CD14-positive monocyte (primary cell): ENCODE data around the gene CAMK1G. TPM values are rescaled to one million over a fixed set of nuclear protein-coding genes. Genes with fewer than 3 reads are reported as not detected.

Experiments used
- DNase-seq, 3 donors: peaks; one replicate each; pipeline ENCODE4 v3.0.0-alpha.2; 2011 to 2022
- H2AFZ ChIP-seq: 2 replicates; pipeline ENCODE4 v1.6.0; 2012; ENCODE audit warnings: mild to moderate bottlenecking, low read depth, low read length, inconsistent platforms; ENCODE audit not compliant: insufficient read depth, poor library complexity, severe bottlenecking
- H3K27ac ChIP-seq, 2 donors: 1 replicate in 1 of 2; 2 replicates in 1 of 2; pipeline ENCODE4 v1.5.1; 2012 to 2013; ENCODE audit warnings: low read length in 2 of 2, control low read depth in 1 of 2, inconsistent platforms in 1 of 2, low read depth in 1 of 2, mild to moderate bottlenecking in 1 of 2
- H3K27me3 ChIP-seq, 2 donors: one replicate each; pipeline versions ENCODE4 v1.6.0 to v1.6.1; 2011 to 2013; ENCODE audit warnings: low read length in 2 of 2; ENCODE audit not compliant: control insufficient read depth in 2 of 2, insufficient read depth in 2 of 2
- H3K36me3 ChIP-seq, 2 donors: replicated peaks in 1 of 2; 1 replicate in 1 of 2; 2 replicates in 1 of 2; pipeline versions ENCODE4 v1.5.1 to v1.6.1; 2012 to 2013; ENCODE audit warnings: low read length in 2 of 2, control low read depth in 1 of 2, inconsistent platforms in 1 of 2, mild to moderate bottlenecking in 1 of 2; ENCODE audit not compliant: insufficient read depth in 2 of 2, control insufficient read depth in 1 of 2
- H3K4me1 ChIP-seq, 2 donors: 1 replicate in 1 of 2; 2 replicates in 1 of 2; pipeline versions ENCODE4 v1.5.1 to v1.6.1; 2012 to 2013; ENCODE audit warnings: low read length in 2 of 2, control low read depth in 1 of 2, inconsistent platforms in 1 of 2, mild to moderate bottlenecking in 1 of 2, moderate library complexity in 1 of 2; ENCODE audit not compliant: insufficient read depth in 2 of 2, control insufficient read depth in 1 of 2
- H3K4me2 ChIP-seq: replicated peaks from 2 replicates; pipeline ENCODE3; 2012; ENCODE audit warnings: low read length, moderate library complexity, mild to moderate bottlenecking; ENCODE audit not compliant: poor library complexity, severe bottlenecking; ENCODE audit errors: extremely low read depth
- H3K4me3 ChIP-seq, 3 experiments: fragments of 200-600 bp in 1 of 3; sonication (generic) in 1 of 3; replicated peaks in 1 of 3; 1 replicate in 2 of 3; 2 replicates in 1 of 3; pipeline ENCODE4 v1.5.1; 2011 to 2013; ENCODE audit warnings: low read length in 3 of 3, mild to moderate bottlenecking in 3 of 3, control low read depth in 2 of 3, low read depth in 2 of 3, inconsistent platforms in 1 of 3, moderate library complexity in 1 of 3
- H3K79me2 ChIP-seq: 2 replicates; pipeline ENCODE4 v1.6.0; 2012; ENCODE audit warnings: mild to moderate bottlenecking, control low read depth, inconsistent platforms, low read length, moderate library complexity; ENCODE audit not compliant: insufficient read depth
- H3K9ac ChIP-seq: 2 replicates; pipeline ENCODE4 v1.6.0; 2017; ENCODE audit warnings: low read length, mild to moderate bottlenecking; ENCODE audit not compliant: insufficient read depth, poor library complexity, severe bottlenecking
- H3K9me3 ChIP-seq, 2 donors: replicated peaks in 1 of 2; 1 replicate in 1 of 2; 2 replicates in 1 of 2; pipeline versions ENCODE4 v1.5.1 to v1.6.1; 2012 to 2013; ENCODE audit warnings: low read length in 2 of 2, control low read depth in 1 of 2; ENCODE audit not compliant: control insufficient read depth in 1 of 2, insufficient read depth in 1 of 2
- H4K20me1 ChIP-seq: 2 replicates; pipeline ENCODE4 v1.6.0; 2012; ENCODE audit warnings: mild to moderate bottlenecking, low read length, control low read depth, moderate library complexity; ENCODE audit not compliant: insufficient read depth
- H3K27ac Mint-ChIP-seq, 7 donors: one replicate each; pipeline ENCODE4 v1.8.0; 2020; ENCODE audit warnings: mild to moderate bottlenecking in 7 of 7, mixed read lengths in 7 of 7, moderate library complexity in 6 of 7, inconsistent platforms in 2 of 7
- H3K27me3 Mint-ChIP-seq, 3 donors: one replicate each; pipeline ENCODE4 v1.8.0; 2021 to 2022; ENCODE audit warnings: low read depth in 3 of 3, mild to moderate bottlenecking in 3 of 3, mixed read lengths in 3 of 3, moderate library complexity in 3 of 3, inconsistent platforms in 1 of 3
- H3K36me3 Mint-ChIP-seq, 2 donors: one replicate each; pipeline ENCODE4 v1.8.0; 2020; ENCODE audit warnings: mixed read lengths in 2 of 2, inconsistent platforms in 1 of 2, mild to moderate bottlenecking in 1 of 2
- H3K4me1 Mint-ChIP-seq: one replicate; pipeline ENCODE4 v1.8.0; 2020; ENCODE audit warnings: mild to moderate bottlenecking, mixed read lengths
- H3K4me3 Mint-ChIP-seq, 2 donors: one replicate each; pipeline ENCODE4 v1.8.0; 2020; ENCODE audit warnings: mild to moderate bottlenecking in 2 of 2, mixed read lengths in 2 of 2, moderate library complexity in 1 of 2
- H3K9me3 Mint-ChIP-seq, 7 donors: one replicate each; pipeline ENCODE4 v1.8.0; 2020 to 2022; ENCODE audit warnings: mixed read lengths in 7 of 7, mild to moderate bottlenecking in 6 of 7, moderate library complexity in 6 of 7, inconsistent platforms in 2 of 7
- WGBS: methylation state at CpG from one replicate; pipeline ENCODE4 v1.1.5; 2013; ENCODE audit warnings: missing lambda C conversion rate; ENCODE audit not compliant: insufficient coverage; 5-methylcytosine and 5-hydroxymethylcytosine counted together
- intact Hi-C, 2 donors: fragments of 100-400 bp; cut with micrococcal nuclease; formaldehyde crosslinking; loops; one replicate each; pipeline versions ENCODE4 v1.15.0 to v1.15.1; 2023
- polyA plus RNA-seq, 3 donors: library from polyadenylated mRNA; depleted of rRNA in 1 of 3; unstranded in 2 of 3; stranded (reverse) in 1 of 3; fragments of 300-500 nt in 2 of 3; fragments of >200 nt in 1 of 3; fragmentation: Illumina TruSeq in 2 of 3; gene quantifications; 1 replicate in 2 of 3; 2 replicates in 1 of 3; pipeline ENCODE4 v1.2.3, GENCODE V29; 2012 to 2021
- TF ChIP-seq, protein P1 (sequence below): fragments of 200-600 bp; IDR thresholded peaks from one replicate; pipeline ENCODE4 v1.8.0; 2022; ENCODE audit warnings: antibody characterized with exemption, mild to moderate bottlenecking

The CAMK1G gene
- polyA plus RNA-seq, 3 donors, result not detected

- no peaks in the 10 kb centered on the region for H3K79me2 ChIP-seq
- H3K4me2 ChIP-seq, result no peak overlapping the region
- no peak overlapping the region for H3K27ac ChIP-seq
- Mint-ChIP-seq H3K27ac (no peak overlapping the region), H3K4me3 (no peak overlapping the region), H3K9me3 (peaks cover 0 to 2% (median 0%) of the 10 kb centered on the region in 7 donors), H3K27me3 (peaks cover 4 to 23% (median 8%) of the 10 kb centered on the region in 3 donors), H3K4me1 (peaks cover 5% of the 10 kb centered on the region), H3K36me3 (no peaks in the 10 kb centered on the region)
- intact Hi-C loops, result no loop called here
- no peak overlapping the region for H3K4me3 ChIP-seq
- no peaks in the 10 kb centered on the region for H3K4me1 ChIP-seq
- peaks cover 39 to 52% of the 10 kb centered on the region in 2 donors for H3K27me3 ChIP-seq
- no peak for DNase-seq
- no CpG with 5 or more reads among the region's 4 CpGs for WGBS
- no peaks in the 10 kb centered on the region for H4K20me1 ChIP-seq
- no peak overlapping the region for H2AFZ ChIP-seq
- no peak overlapping the region for H3K9ac ChIP-seq
- no peaks in the 10 kb centered on the region for H3K36me3 ChIP-seq
- TF ChIP-seq, protein P1, sequence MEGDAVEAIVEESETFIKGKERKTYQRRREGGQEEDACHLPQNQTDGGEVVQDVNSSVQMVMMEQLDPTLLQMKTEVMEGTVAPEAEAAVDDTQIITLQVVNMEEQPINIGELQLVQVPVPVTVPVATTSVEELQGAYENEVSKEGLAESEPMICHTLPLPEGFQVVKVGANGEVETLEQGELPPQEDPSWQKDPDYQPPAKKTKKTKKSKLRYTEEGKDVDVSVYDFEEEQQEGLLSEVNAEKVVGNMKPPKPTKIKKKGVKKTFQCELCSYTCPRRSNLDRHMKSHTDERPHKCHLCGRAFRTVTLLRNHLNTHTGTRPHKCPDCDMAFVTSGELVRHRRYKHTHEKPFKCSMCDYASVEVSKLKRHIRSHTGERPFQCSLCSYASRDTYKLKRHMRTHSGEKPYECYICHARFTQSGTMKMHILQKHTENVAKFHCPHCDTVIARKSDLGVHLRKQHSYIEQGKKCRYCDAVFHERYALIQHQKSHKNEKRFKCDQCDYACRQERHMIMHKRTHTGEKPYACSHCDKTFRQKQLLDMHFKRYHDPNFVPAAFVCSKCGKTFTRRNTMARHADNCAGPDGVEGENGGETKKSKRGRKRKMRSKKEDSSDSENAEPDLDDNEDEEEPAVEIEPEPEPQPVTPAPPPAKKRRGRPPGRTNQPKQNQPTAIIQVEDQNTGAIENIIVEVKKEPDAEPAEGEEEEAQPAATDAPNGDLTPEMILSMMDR, result no peak
- no peaks in the 10 kb centered on the region for H3K9me3 ChIP-seq
These were observed 2.8 kb downstream of the CAMK1G start for GRCh38 chr1:209586221-209586740.

DNA sequence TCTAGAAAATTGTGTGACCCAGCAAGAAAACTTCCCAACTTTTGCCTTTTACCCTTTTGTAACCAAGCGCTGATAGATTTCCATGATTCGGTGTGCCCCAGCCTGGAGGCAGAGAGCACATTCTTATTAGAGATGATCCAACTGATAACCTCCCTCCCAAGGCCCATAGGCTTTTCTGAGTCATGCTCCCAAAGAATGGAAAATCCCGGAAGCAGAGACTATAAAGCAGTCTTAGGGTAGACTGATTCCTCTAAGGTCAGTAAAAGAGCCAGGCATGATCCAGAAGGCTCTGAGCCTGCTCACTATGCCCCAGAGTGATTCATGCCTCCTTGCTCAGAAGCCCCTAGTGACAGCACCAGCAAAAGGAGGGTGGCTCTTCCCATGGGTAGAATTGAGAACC, 4.3 kb downstream of the CAMK1G start:
- TF ChIP-seq, protein P1, result no peak

More for the DNA sequence above, 4.3 kb downstream of the CAMK1G start:
- H3K27me3 ChIP-seq, result peaks cover 39 to 48% of the 10 kb centered on the region in 2 donors
- Mint-ChIP-seq H3K9me3 (peaks cover 0 to 2% (median 0%) of the 10 kb centered on the region in 7 donors), H3K27ac (no peak overlapping the region), H3K4me1 (peaks cover 5% of the 10 kb centered on the region), H3K4me3 (no peak overlapping the region), H3K27me3 (peaks cover 9 to 23% (median 9%) of the 10 kb centered on the region in 3 donors), H3K36me3 (no peaks in the 10 kb centered on the region)
- H3K36me3 ChIP-seq, result no peaks in the 10 kb centered on the region
- no peak overlapping the region for H3K27ac ChIP-seq
- no peaks in the 10 kb centered on the region for H3K79me2 ChIP-seq
- no peaks in the 10 kb centered on the region for H3K4me1 ChIP-seq
- no peak overlapping the region for H3K4me2 ChIP-seq
- no peaks in the 10 kb centered on the region for H3K9me3 ChIP-seq
- H3K4me3 ChIP-seq, result no peak overlapping the region
- H3K9ac ChIP-seq, result no peak overlapping the region
- intact Hi-C loops, result no loop called here
- H2AFZ ChIP-seq, result no peak overlapping the region
- 94% methylated on average over 3 of the region's 3 CpGs for WGBS
- H4K20me1 ChIP-seq, result no peaks in the 10 kb centered on the region
- DNase-seq, result no peak
